Testis (tissue), 3 donors: Measurements from ENCODE around the gene AHCYL2. TPM values are rescaled to one million over a fixed set of nuclear protein-coding genes. Genes with fewer than 3 reads are reported as not detected.
"Not testable (repeated sequence)": the region's sequence is repeated elsewhere in the genome, so short reads cannot be mapped to it uniquely, and the experiment has no call there.

Experiments
- DNase-seq: peaks from one replicate; pipeline ENCODE4 v3.0.0-alpha.2; 2019
- H3K27ac ChIP-seq, 2 donors: fragments of 200-600 bp; sonication (generic); one replicate each; pipeline ENCODE4 v1.5.1; 2019
- H3K27me3 ChIP-seq: fragments of 200-600 bp; sonication (generic); one replicate; pipeline ENCODE4 v1.5.1; 2019
- H3K36me3 ChIP-seq: fragments of 200-600 bp; sonication (generic); one replicate; pipeline ENCODE4 v1.5.1; 2017; ENCODE audit warnings: low read depth; ENCODE audit errors: missing control alignments
- H3K4me1 ChIP-seq: fragments of 200-600 bp; sonication (generic); one replicate; pipeline ENCODE4 v1.5.1; 2019
- H3K4me3 ChIP-seq, 2 donors: fragments of 200-600 bp; sonication (generic); one replicate each; pipeline ENCODE4 v1.5.1; 2017 to 2019
- H3K9me3 ChIP-seq: fragments of 200-600 bp; sonication (generic); one replicate; pipeline ENCODE4 v1.5.1; 2017
- CTCF ChIP-seq, 3 experiments: fragments of 450-650 bp in 2 of 3; fragments of 200-600 bp in 1 of 3; sonication (generic) in 1 of 3; IDR thresholded peaks; one replicate each; pipeline ENCODE4 v1.5.1; 2016 to 2019; ENCODE audit warnings: antibody characterized with exemption in 3 of 3, mild to moderate bottlenecking in 2 of 3, moderate library complexity in 1 of 3
- POLR2A ChIP-seq: fragments of 450-650 bp; IDR thresholded peaks from one replicate; pipeline ENCODE4 v1.6.1; 2017; ENCODE audit warnings: antibody characterized with exemption, mild to moderate bottlenecking, moderate library complexity
- WGBS, 2 donors: methylation state at CpG; one replicate each; pipeline ENCODE4 v1.1.5; 2018; 5-methylcytosine and 5-hydroxymethylcytosine counted together
- intact Hi-C: fragments of 100-400 bp; cut with DNase I; formaldehyde crosslinking; loops from one replicate; pipeline ENCODE4 v1.15.1; 2023; ENCODE audit warnings: low total_unique reads
- polyA plus RNA-seq: library from polyadenylated mRNA; stranded (reverse); fragments of 350-450 nt; fragmentation: Illumina TruSeq; extraction: RNeasy Lipid Tissue Mini Kit (QIAGEN cat#74804); gene quantifications from one replicate; pipeline ENCODE4 v1.2.3, GENCODE V29; 2014; ENCODE audit warnings: low read depth, low replicate concordance; ENCODE audit not compliant: insufficient read depth
- small RNA-seq, 2 donors: library from RNA; depleted of rRNA; stranded (forward); fragments of <200 nt; gene quantifications; one replicate each; pipeline ENCODE3, GENCODE V24; 2016
- total RNA-seq, 2 donors: library from RNA; depleted of rRNA; stranded (reverse); fragments of >200 nt; gene quantifications; one replicate each; pipeline ENCODE4 v1.2.3, GENCODE V29; 2016

AHCYL2 gene
- total and polyA plus RNA-seq, 3 donors from 2014 or later, result 26.4 to 61.3 (median 46.1) TPM

- 92 to 100% methylated on average over 1 of the region's 1 CpG for WGBS, 2 donors
- Histone ChIP-seq H3K4me3 (no peak overlapping the region), H3K36me3 (no peaks in the 10 kb centered on the region), H3K27me3 (no peaks in the 10 kb centered on the region), H3K9me3 (no peaks in the 10 kb centered on the region), H3K4me1 (peaks cover 5% of the 10 kb centered on the region), H3K27ac (no peak overlapping the region)
- TF ChIP-seq CTCF (IDR thresholded peaks at IDR 0.05) (no peak), POLR2A (no peak)
- DNase-seq, result no peak
- intact Hi-C loops, result loop anchor here (5.0 kb wide), 1 partner anchor 103 kb away; no protein-coding TSS in a partner anchor
Measured at GRCh38 chr7:129470411-129470810, 245.6 kb downstream of the AHCYL2 start.

- Histone ChIP-seq H3K9me3 (no peaks in the 10 kb centered on the region), H3K4me1 (peaks cover 5% of the 10 kb centered on the region), H3K36me3 (no peaks in the 10 kb centered on the region), H3K4me3 (no peak overlapping the region), H3K27me3 (no peaks in the 10 kb centered on the region), H3K27ac (no peak overlapping the region)
- intact Hi-C loops, result loop anchor here (5.0 kb wide), 1 partner anchor 104 kb away; no protein-coding TSS in a partner anchor
- DNase-seq, result no peak
- no peak for TF ChIP-seq CTCF (IDR thresholded peaks at IDR 0.05)
- no peak for TF ChIP-seq POLR2A
Measured at GRCh38 chr7:129471402-129471827, 246.6 kb downstream of the AHCYL2 start.

GRCh38 chr7:129475931-129476330, 251.1 kb downstream of the AHCYL2 start:
- H3K36me3 ChIP-seq, H3K4me1 ChIP-seq, H3K27me3 ChIP-seq, intact Hi-C loops, H3K4me3 ChIP-seq, H3K9me3 ChIP-seq, H3K27ac ChIP-seq, DNase-seq: not testable (repeated sequence)
- 65 to 74% methylated on average over 12 to 16 of the region's 27 CpGs for WGBS, 2 donors

- intact Hi-C loops, H3K4me3 ChIP-seq, H3K36me3 ChIP-seq, H3K27me3 ChIP-seq, H3K9me3 ChIP-seq, H3K27ac ChIP-seq, DNase-seq, H3K4me1 ChIP-seq: not testable (repeated sequence)
- 80 to 82% methylated on average over 2 to 19 of the region's 27 CpGs for WGBS, 2 donors
Measured at GRCh38 chr7:129476398-129476797, 251.6 kb downstream of the AHCYL2 start.

Small RNAs within 50 kb of the gene (small RNA-seq; reads per million reads assigned to genes)
- gene AC009244.1 (0 to 0.09 reads per million in 2 donors), gene SNRPGP3 (0 to 0.28 reads per million in 2 donors)

Other genes with a start within 250 kb of the AHCYL2 start
- gene TNPO3, start 169.9 kb upstream of the AHCYL2 start, total RNA-seq, result 10 to 100 TPM; 52.5 to 55.5 TPM
- 62.8 TPM for gene TNPO3, start 169.9 kb upstream of the AHCYL2 start, polyA plus RNA-seq
- gene TSPAN33, start 80.3 kb upstream of the AHCYL2 start, total RNA-seq, result 10 to 100 TPM; 25.7 to 35.7 TPM
- 35.9 TPM for gene TSPAN33, start 80.3 kb upstream of the AHCYL2 start, polyA plus RNA-seq
- 10 to 100 TPM; 17.7 to 22.8 TPM for gene SMO, start 36.4 kb upstream of the AHCYL2 start, total RNA-seq
- gene SMO, start 36.4 kb upstream of the AHCYL2 start, polyA plus RNA-seq, result 11.9 TPM
- 10 to 100 TPM; 25.5 to 54.0 TPM for gene STRIP2, start 209.4 kb downstream of the AHCYL2 start, total RNA-seq
- gene STRIP2, start 209.4 kb downstream of the AHCYL2 start, polyA plus RNA-seq, result 18.8 TPM